Measurements from ENCODE around the gene FIGN. TPM values are rescaled to one million over a fixed set of nuclear protein-coding genes. Genes with fewer than 3 reads are reported as not detected.

The FIGN gene
- total RNA-seq, 2 experiments from 2014 or later: not detected

- POLR2A ChIA-PET: no interaction called here
- CTCF ChIA-PET: no interaction called here
- intact Hi-C loops (cut with micrococcal nuclease): no loop called here
- Mint-ChIP-seq H3K4me3 (no peak overlapping the region), H3K27me3 (no peaks in the 10 kb centered on the region), H3K27ac (no peak overlapping the region), H3K36me3 (ENCODE audit: low read depth) (no peaks in the 10 kb centered on the region), H3K4me1 (ENCODE audit: low read depth) (no peaks in the 10 kb centered on the region), H3K9me3 (peaks cover 5% of the 10 kb centered on the region)
- DNase-seq (no peak), ATAC-seq (no peak)
- TF ChIP-seq CTCF (IDR thresholded peaks at IDR 0.05): no peak
Measured at GRCh38 chr2:163564236-163564635, 171.6 kb downstream of the FIGN start.

- CTCF ChIA-PET: no interaction called here
Measured at GRCh38 chr2:163563336-163563735, 172.5 kb downstream of the FIGN start.

GRCh38 chr2:163558251-163559021, 177.4 kb downstream of the FIGN start:
- no peak for TF ChIP-seq CTCF (IDR thresholded peaks at IDR 0.05)
- Mint-ChIP-seq H3K4me3 (no peak overlapping the region), H3K9me3 (peaks cover 2% of the 10 kb centered on the region), H3K4me1 (ENCODE audit: low read depth) (no peaks in the 10 kb centered on the region), H3K27ac (no peak overlapping the region), H3K36me3 (ENCODE audit: low read depth) (no peaks in the 10 kb centered on the region), H3K27me3 (no peaks in the 10 kb centered on the region)
- intact Hi-C loops (cut with micrococcal nuclease): no loop called here
- no peak for ATAC-seq
- DNase-seq: no peak
- ChIA-PET POLR2A (no interaction called here), CTCF (no interaction called here)

More at GRCh38 chr2:163563336-163563735, 172.5 kb downstream of the FIGN start:
- no peaks in the 10 kb centered on the region for H3K36me3 Mint-ChIP-seq (ENCODE audit: low read depth)
- H3K4me1 Mint-ChIP-seq (ENCODE audit: low read depth): no peaks in the 10 kb centered on the region
- H3K27me3 Mint-ChIP-seq: no peaks in the 10 kb centered on the region
- POLR2A ChIA-PET: no interaction called here
- no peak for TF ChIP-seq CTCF (IDR thresholded peaks at IDR 0.05)
- intact Hi-C loops (cut with micrococcal nuclease): no loop called here
- H3K9me3 Mint-ChIP-seq: peaks cover 5% of the 10 kb centered on the region
- DNase-seq (no peak), ATAC-seq (no peak)
- H3K4me3 Mint-ChIP-seq: no peak overlapping the region
- H3K27ac Mint-ChIP-seq: no peak overlapping the region

GRCh38 chr2:163556511-163556910, 179.3 kb downstream of the FIGN start:
- DNase-seq: no peak
- ChIA-PET POLR2A (no interaction called here), CTCF (no interaction called here)
- H3K36me3 Mint-ChIP-seq (ENCODE audit: low read depth): no peaks in the 10 kb centered on the region
- no peak for ATAC-seq
- no peak overlapping the region for H3K4me3 Mint-ChIP-seq
- intact Hi-C loops (cut with micrococcal nuclease): no loop called here
- H3K27me3 Mint-ChIP-seq: no peaks in the 10 kb centered on the region
- peaks cover 2% of the 10 kb centered on the region for H3K9me3 Mint-ChIP-seq
- no peak for TF ChIP-seq CTCF (IDR thresholded peaks at IDR 0.05)
- no peaks in the 10 kb centered on the region for H3K4me1 Mint-ChIP-seq (ENCODE audit: low read depth)
- no peak overlapping the region for H3K27ac Mint-ChIP-seq

- CTCF ChIA-PET: no interaction called here
- DNase-seq (no peak), ATAC-seq (no peak)
- Mint-ChIP-seq H3K27me3 (no peaks in the 10 kb centered on the region), H3K27ac (no peak overlapping the region), H3K9me3 (no peaks in the 10 kb centered on the region), H3K36me3 (ENCODE audit: low read depth) (no peaks in the 10 kb centered on the region), H3K4me1 (ENCODE audit: low read depth) (no peaks in the 10 kb centered on the region), H3K4me3 (no peak overlapping the region)
- no peak for TF ChIP-seq CTCF (IDR thresholded peaks at IDR 0.05)
- intact Hi-C loops (cut with micrococcal nuclease): no loop called here
- POLR2A ChIA-PET: no interaction called here
Measured at GRCh38 chr2:163554864-163555263, 180.9 kb downstream of the FIGN start.
